ENCODE results near the gene TMEM87B.

Gene TMEM87B

GRCh38 chr2:112045446-112046014, 9.5 kb upstream of the TMEM87B start:
- in situ Hi-C loops (cut with HindIII; ENCODE audit: low sequenced_read_pairs) = no loop called here
- no peak overlapping the region for H3K4me3 ChIP-seq (ENCODE audit: low read depth, low read length)
- TF ChIP-seq CTCF (IDR thresholded peaks at IDR 0.05; ENCODE audit: low read depth, low read length) = no peak
- DNase-seq (ENCODE audit: low read depth, low spot score) = no peak

DNA sequence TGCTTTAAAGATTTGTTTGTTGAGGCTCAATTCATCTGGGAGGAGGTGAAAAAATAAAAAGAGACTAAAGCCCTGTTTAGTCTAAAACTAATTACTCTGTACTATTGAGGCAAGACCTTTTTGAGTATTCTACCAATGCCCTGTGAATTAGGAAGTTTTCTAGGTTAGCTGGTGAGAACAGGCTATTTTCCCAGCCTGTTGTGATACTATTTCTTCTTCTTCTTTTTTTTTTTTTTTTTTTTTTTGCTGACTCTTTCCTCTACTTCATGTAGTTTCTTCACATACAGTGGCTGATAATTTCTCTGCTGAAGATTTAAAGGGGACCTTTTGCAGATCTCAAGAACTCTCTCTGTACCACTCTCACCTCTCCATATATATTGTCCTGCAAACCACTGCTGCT, 8.8 kb upstream of the TMEM87B start:
- no peak for DNase-seq (ENCODE audit: low read depth, low spot score)
- TF ChIP-seq CTCF (IDR thresholded peaks at IDR 0.05; ENCODE audit: low read depth, low read length) = no peak
- H3K4me3 ChIP-seq (ENCODE audit: low read depth, low read length) = no peak overlapping the region
- in situ Hi-C loops (cut with HindIII; ENCODE audit: low sequenced_read_pairs) = no loop called here

DNA sequence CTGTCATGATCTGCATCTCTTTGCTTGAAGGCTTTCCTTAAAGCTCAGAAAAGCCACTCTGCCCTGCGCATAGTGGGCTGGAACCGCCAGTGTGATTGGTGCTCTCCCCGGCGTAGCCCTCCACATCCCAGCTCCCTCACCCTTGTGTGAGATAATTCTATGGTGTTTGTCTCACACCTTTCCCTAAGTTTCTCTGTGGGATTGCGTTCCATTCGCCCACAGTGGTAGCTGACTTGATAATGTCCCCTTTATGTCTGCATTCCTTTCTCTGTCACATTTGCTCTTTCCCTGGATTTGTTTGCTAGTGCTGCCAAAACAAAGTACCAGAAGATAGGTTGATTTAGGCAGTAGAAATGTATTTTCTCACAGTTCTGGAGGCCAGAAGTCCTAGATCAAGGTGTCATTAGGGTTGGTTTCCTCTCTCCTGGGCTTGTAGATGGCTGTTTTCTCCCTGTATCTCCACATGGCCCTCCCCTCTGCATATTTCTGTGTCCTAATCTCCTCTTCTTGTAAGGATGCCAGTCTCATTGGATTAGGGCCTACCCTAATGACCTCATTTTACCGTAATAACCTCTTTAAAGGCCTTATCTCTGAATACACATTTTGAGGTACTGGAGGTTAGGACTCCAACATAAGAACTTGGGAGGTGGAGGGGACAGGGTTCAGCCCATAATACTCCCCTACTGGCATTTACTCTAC, 7.4 kb upstream of the TMEM87B start:
- in situ Hi-C loops (cut with HindIII; ENCODE audit: low sequenced_read_pairs) = no loop called here
- no peak for TF ChIP-seq CTCF (IDR thresholded peaks at IDR 0.05; ENCODE audit: low read depth, low read length)
- H3K4me3 ChIP-seq (ENCODE audit: low read depth, low read length) = no peak overlapping the region
- no peak for DNase-seq (ENCODE audit: low read depth, low spot score)

- no peak for TF ChIP-seq CTCF (IDR thresholded peaks at IDR 0.05; ENCODE audit: low read depth, low read length)
- H3K4me3 ChIP-seq (ENCODE audit: low read depth, low read length) = no peak overlapping the region
- in situ Hi-C loops (cut with HindIII; ENCODE audit: low sequenced_read_pairs) = no loop called here
- no peak for DNase-seq (ENCODE audit: low read depth, low spot score)
Observed at GRCh38 chr2:112048236-112048592, 6.9 kb upstream of the TMEM87B start.

DNA sequence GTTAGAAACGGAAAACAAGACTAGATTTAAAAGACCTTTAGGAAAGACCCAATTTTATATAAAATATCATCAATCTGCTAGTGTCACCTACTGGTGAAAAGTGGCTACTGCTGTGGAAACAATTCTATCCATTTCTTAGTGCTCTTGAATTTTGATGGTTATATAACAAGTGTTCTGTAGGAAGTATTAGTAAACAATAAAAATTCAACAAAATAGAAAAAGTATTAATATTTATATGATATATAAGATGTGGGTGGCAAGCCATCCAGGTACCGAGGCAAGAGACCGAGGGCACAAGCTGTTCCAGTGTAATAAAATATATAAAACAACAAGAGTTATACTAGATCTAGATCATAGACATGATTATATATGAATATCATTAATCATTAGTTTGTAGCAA, 6.2 kb upstream of the TMEM87B start:
- in situ Hi-C loops (cut with HindIII; ENCODE audit: low sequenced_read_pairs) = no loop called here
- DNase-seq (ENCODE audit: low read depth, low spot score) = peak; percentile 78
- TF ChIP-seq CTCF (IDR thresholded peaks at IDR 0.05; ENCODE audit: low read depth, low read length) = peak; percentile 87
- H3K4me3 ChIP-seq (ENCODE audit: low read depth, low read length) = no peak overlapping the region

DNA sequence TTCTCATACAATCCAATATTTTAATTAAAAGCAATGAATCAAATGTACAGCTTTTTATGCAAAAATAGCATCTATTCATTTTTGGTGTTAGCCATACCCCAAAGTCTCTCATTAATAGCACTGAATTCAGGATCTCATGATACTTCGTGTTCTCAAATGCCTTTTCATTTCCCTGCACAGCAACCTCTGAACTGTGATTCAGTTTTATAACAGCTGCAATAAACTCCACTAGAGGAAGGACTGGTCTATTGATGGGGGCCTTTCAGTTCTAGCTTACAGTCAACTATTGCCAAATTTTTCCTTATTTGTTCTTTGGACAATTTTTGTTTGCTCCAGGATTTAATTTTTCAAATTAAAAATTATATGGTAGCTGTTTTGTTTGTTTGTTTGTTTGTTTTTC, 4.8 kb upstream of the TMEM87B start:
- TF ChIP-seq CTCF (IDR thresholded peaks at IDR 0.05; ENCODE audit: low read depth, low read length) = no peak
- in situ Hi-C loops (cut with HindIII; ENCODE audit: low sequenced_read_pairs) = no loop called here
- H3K4me3 ChIP-seq (ENCODE audit: low read depth, low read length) = no peak overlapping the region
- DNase-seq (ENCODE audit: low read depth, low spot score) = no peak
